T-cell (primary cell): ENCODE data around the gene CXCR4. TPM values are rescaled to one million over a fixed set of nuclear protein-coding genes. Genes with fewer than 3 reads are reported as not detected.
"Not testable (repeated sequence)": the region's sequence is repeated elsewhere in the genome, so short reads cannot be mapped to it uniquely, and the experiment has no call there.

ENCODE experiments used
- ATAC-seq, 4 experiments: fragments of 200-7000 bp in 3 of 4; fragments of 150-1000 bp in 1 of 4; cut with Tn5 transposase; replicated peaks in 1 of 4; 1 replicate in 3 of 4; 2 replicates in 1 of 4; pipeline ENCODE4 v1.10.0; 2021; ENCODE audit warnings: moderate library complexity in 3 of 4, mild to moderate bottlenecking in 2 of 4, moderate number of reproducible peaks in 1 of 4
- CTCF ChIA-PET, 2 donors: fragments of 300-600 bp; sonication (Branson Sonifier 250); formaldehyde crosslinking; loops; one replicate each; lab custom pipeline; 2022; ENCODE audit warnings: antibody characterized with exemption in 2 of 2; lab: Charles Lee
- POLR2A ChIA-PET, 2 donors: fragments of 300-600 bp; sonication (Branson Sonifier 250); formaldehyde crosslinking; loops; one replicate each; lab custom pipeline; 2022; ENCODE audit warnings: antibody characterized with exemption in 2 of 2; lab: Charles Lee
- DNase-seq, 35 experiments: peaks; one replicate each; pipeline versions ENCODE4 v3.0.0 to v3.0.0-alpha.2; 2013 to 2023
- H3K27ac ChIP-seq: one replicate; pipeline ENCODE4 v1.5.1; 2013; ENCODE audit warnings: low read length
- H3K27me3 ChIP-seq, 2 experiments: replicated peaks in 1 of 2; 1 replicate in 1 of 2; 2 replicates in 1 of 2; pipeline versions ENCODE4 v1.6.1 to v1.7.0; 2013; ENCODE audit warnings: low read length in 1 of 2, mixed read lengths in 1 of 2; ENCODE audit not compliant: control insufficient read depth in 2 of 2, insufficient read depth in 2 of 2; ENCODE audit errors: extremely low read depth in 1 of 2
- H3K36me3 ChIP-seq, 2 donors: 1 replicate in 1 of 2; 2 replicates in 1 of 2; pipeline versions ENCODE4 v1.6.1 to v1.7.0; 2013; ENCODE audit warnings: low read length in 1 of 2; ENCODE audit not compliant: control insufficient read depth in 2 of 2, insufficient read depth in 1 of 2; ENCODE audit errors: extremely low read depth in 1 of 2
- H3K4me1 ChIP-seq, 2 experiments: 1 replicate in 1 of 2; 2 replicates in 1 of 2; pipeline versions ENCODE4 v1.6.1 to v1.7.0; 2013; ENCODE audit warnings: low read length in 2 of 2, mixed read lengths in 1 of 2; ENCODE audit not compliant: insufficient read depth in 2 of 2, control insufficient read depth in 1 of 2; ENCODE audit errors: extremely low read depth in 1 of 2
- H3K4me3 ChIP-seq, 2 donors: 1 replicate in 1 of 2; 2 replicates in 1 of 2; pipeline versions ENCODE4 v1.5.1 to v1.7.0; 2013; ENCODE audit warnings: mild to moderate bottlenecking in 2 of 2, low read length in 1 of 2, moderate library complexity in 1 of 2; ENCODE audit not compliant: control insufficient read depth in 1 of 2; ENCODE audit errors: extremely low read depth in 1 of 2
- H3K9me3 ChIP-seq: 2 replicates; pipeline ENCODE4 v1.7.0; 2013
- H3K27ac Mint-ChIP-seq, 2 donors: one replicate each; pipeline ENCODE4 v1.8.0; 2020 to 2021; ENCODE audit warnings: mild to moderate bottlenecking in 2 of 2, mixed read lengths in 2 of 2
- H3K27me3 Mint-ChIP-seq, 2 donors: one replicate each; pipeline ENCODE4 v1.8.0; 2021 to 2022; ENCODE audit warnings: mixed read lengths in 2 of 2
- H3K36me3 Mint-ChIP-seq: one replicate; pipeline ENCODE4 v1.8.0; 2021; ENCODE audit warnings: mixed read lengths
- H3K4me1 Mint-ChIP-seq, 3 donors: one replicate each; pipeline ENCODE4 v1.8.0; 2020 to 2022; ENCODE audit warnings: mixed read lengths in 3 of 3, mild to moderate bottlenecking in 1 of 3
- H3K4me3 Mint-ChIP-seq, 3 donors: one replicate each; pipeline ENCODE4 v1.8.0; 2020 to 2022; ENCODE audit warnings: mild to moderate bottlenecking in 3 of 3, mixed read lengths in 3 of 3, moderate library complexity in 3 of 3
- H3K9me3 Mint-ChIP-seq, 3 donors: one replicate each; pipeline ENCODE4 v1.8.0; 2020 to 2022; ENCODE audit warnings: mixed read lengths in 3 of 3
- WGBS: methylation state at CpG from one replicate; pipeline ENCODE4 v1.1.5; 2013; ENCODE audit warnings: missing lambda C conversion rate; ENCODE audit not compliant: insufficient coverage; 5-methylcytosine and 5-hydroxymethylcytosine counted together
- total RNA-seq, 35 experiments: library from RNA in 6 of 35; stranded (reverse) in 6 of 35; fragments of 120-200 nt in 1 of 35; gene quantifications; one replicate each; pipeline versions ENCODE4 v1.2.1 to v1.2.4 and lab custom pipeline; 2013 to 2026

Gene CXCR4
- total RNA-seq, 5 donors from 2014 or later (not counting 1 experiment from before 2014, with no cell fraction given), result 274 to 1,514 (median 326) TPM

GRCh38 chr2:136071887-136072286 lies 46.1 kb downstream of the CXCR4 start:
- H3K9me3 ChIP-seq, ATAC-seq, H3K36me3 ChIP-seq, H3K4me3 ChIP-seq, H3K4me3 Mint-ChIP-seq, H3K4me1 ChIP-seq, POLR2A ChIA-PET, H3K27ac ChIP-seq, DNase-seq, H3K27me3 Mint-ChIP-seq, H3K27me3 ChIP-seq, H3K27ac Mint-ChIP-seq, H3K36me3 Mint-ChIP-seq: not testable (repeated sequence)
- CTCF ChIA-PET, result interaction anchor here in 1 of 2 donors (1.3 kb wide), 1 partner anchor 312 kb away, joined by 3 read pairs; no protein-coding TSS in a partner anchor
- Mint-ChIP-seq H3K4me1 (peaks cover 19 to 23% (median 22%) of the 10 kb centered on the region in 3 donors), H3K9me3 (peaks cover 9 to 19% (median 11%) of the 10 kb centered on the region in 3 donors)
- 100% methylated on average over 2 of the region's 4 CpGs for WGBS

DNA sequence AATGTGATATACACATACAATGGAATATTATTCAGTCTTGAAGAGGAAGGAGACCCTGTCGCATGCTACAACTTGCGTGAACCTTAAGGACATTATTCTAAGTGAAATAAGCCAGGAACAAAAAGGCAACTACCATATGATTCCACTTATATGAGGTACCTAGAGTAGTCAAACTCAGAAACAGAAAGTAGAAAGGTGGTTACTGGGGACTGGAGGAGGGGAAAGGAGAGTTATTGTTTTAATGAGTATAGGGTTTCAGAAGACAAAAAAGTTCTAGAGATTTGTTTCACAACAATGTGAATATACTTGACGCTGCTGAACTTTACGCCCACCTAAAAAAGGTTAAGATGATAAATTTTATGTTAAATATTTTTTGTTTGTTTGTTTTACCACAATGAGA lies 47.0 kb downstream of the CXCR4 start:
- H3K27ac ChIP-seq, result no peak overlapping the region
- peaks cover 9 to 19% (median 11%) of the 10 kb centered on the region in 3 donors for H3K9me3 Mint-ChIP-seq
- H3K4me3 ChIP-seq, result no peak overlapping the region
- no CpG with 5 or more reads among the region's 4 CpGs for WGBS
- POLR2A ChIA-PET, result no interaction called here
- peaks cover 25 to 29% (median 27%) of the 10 kb centered on the region in 3 donors for H3K4me1 Mint-ChIP-seq
- no peaks in the 10 kb centered on the region for H3K27me3 ChIP-seq
- no peaks in the 10 kb centered on the region for H3K27me3 Mint-ChIP-seq
- H3K4me3 Mint-ChIP-seq, result no peak overlapping the region
- H3K36me3 Mint-ChIP-seq, result peaks cover 4% of the 10 kb centered on the region
- CTCF ChIA-PET, result interaction anchor here in 1 of 2 donors (1.3 kb wide), 1 partner anchor 313 kb away, joined by 3 read pairs; no protein-coding TSS in a partner anchor
- no peak overlapping the region for H3K27ac Mint-ChIP-seq
- H3K9me3 ChIP-seq, result no peaks in the 10 kb centered on the region
- H3K36me3 ChIP-seq, result no peaks in the 10 kb centered on the region
- DNase-seq, result no peak
- peaks cover 0 to 2% of the 10 kb centered on the region in 2 experiments for H3K4me1 ChIP-seq
- no peak for ATAC-seq

- H3K36me3 ChIP-seq, result no peaks in the 10 kb centered on the region
- no peaks in the 10 kb centered on the region for H3K27me3 Mint-ChIP-seq
- H3K4me1 ChIP-seq, result peaks cover 0 to 10% of the 10 kb centered on the region in 2 experiments
- H3K27ac Mint-ChIP-seq, result peak overlapping the region; percentile 69 to 96
- H3K4me1 Mint-ChIP-seq, result peaks cover 34 to 40% (median 38%) of the 10 kb centered on the region in 3 donors
- no peak for ATAC-seq
- no peaks in the 10 kb centered on the region for H3K27me3 ChIP-seq
- DNase-seq, result no peak
- peaks cover 4% of the 10 kb centered on the region for H3K36me3 Mint-ChIP-seq
- no peak overlapping the region for H3K4me3 Mint-ChIP-seq
- WGBS, result no CpG with 5 or more reads among the region's 3 CpGs
- peaks cover 9 to 19% (median 11%) of the 10 kb centered on the region in 3 donors for H3K9me3 Mint-ChIP-seq
- H3K4me3 ChIP-seq, result no peak overlapping the region
- CTCF ChIA-PET, result interaction anchor here in 1 of 2 donors (1.3 kb wide), 1 partner anchor 73 kb away, joined by 3 read pairs; no protein-coding TSS in a partner anchor
- no peak overlapping the region for H3K27ac ChIP-seq
- H3K9me3 ChIP-seq, result no peaks in the 10 kb centered on the region
- POLR2A ChIA-PET, result no interaction called here
Measured at GRCh38 chr2:136069773-136070172, 48.2 kb downstream of the CXCR4 start.

DNA sequence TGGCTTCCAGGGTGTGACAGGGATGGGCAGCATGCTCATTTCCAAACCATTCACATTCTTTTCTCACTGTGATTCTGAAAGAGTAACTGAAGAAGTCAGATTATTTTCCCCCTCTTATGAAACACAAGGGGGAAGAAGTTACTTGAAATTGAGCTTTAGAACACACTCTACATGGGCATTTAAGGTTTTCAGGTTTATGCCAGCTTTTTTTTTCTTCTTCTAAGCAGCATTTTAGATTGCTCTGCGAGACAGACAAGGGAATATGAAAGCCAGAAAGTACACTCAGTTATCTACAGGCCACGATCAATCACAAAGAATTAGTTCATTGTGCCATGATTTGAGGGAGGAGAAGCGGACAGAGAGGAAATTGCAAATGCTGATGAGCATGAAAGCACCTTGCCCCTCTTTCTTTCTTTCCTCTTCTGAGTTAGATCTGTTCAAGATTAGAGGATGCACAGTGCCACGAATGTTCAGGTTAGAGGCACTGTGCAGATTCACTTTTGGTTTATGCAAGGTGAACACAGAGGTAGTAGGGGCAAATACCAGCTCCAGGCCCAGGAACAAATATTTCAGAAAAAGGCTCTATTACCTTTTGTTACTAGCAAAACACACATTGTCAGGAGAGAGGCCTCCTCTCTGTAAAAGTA lies 49.2 kb downstream of the CXCR4 start:
- Histone ChIP-seq H3K4me3 (no peak overlapping the region), H3K4me1 (peaks cover 0 to 14% of the 10 kb centered on the region in 2 experiments), H3K9me3 (no peaks in the 10 kb centered on the region), H3K27me3 (no peaks in the 10 kb centered on the region), H3K36me3 (no peaks in the 10 kb centered on the region), H3K27ac (peak overlapping the region; percentile 3)
- Mint-ChIP-seq H3K9me3 (peaks cover 9 to 19% (median 11%) of the 10 kb centered on the region in 3 donors), H3K4me3 (peak overlapping the region; percentile 10 to 51 (median 18)), H3K4me1 (peaks cover 40 to 49% (median 44%) of the 10 kb centered on the region in 3 donors), H3K27ac (peak overlapping the region; percentile 91 to 96), H3K36me3 (peaks cover 4% of the 10 kb centered on the region), H3K27me3 (no peaks in the 10 kb centered on the region)
- ChIA-PET CTCF (interaction anchor here in 1 of 2 donors (0.9 to 1.3 kb wide), 2 partner anchors 72 to 107 kb away, joined by 3 read pairs; no protein-coding TSS in a partner anchor), POLR2A (interaction anchor here in 1 of 2 donors (0.5 kb wide), 1 partner anchor 71 kb away, joined by 3 read pairs; no protein-coding TSS in a partner anchor)
- ATAC-seq, result peak; percentile 48 to 78 (median 76)
- DNase-seq, result peak in 2 of 35 experiments; percentile 10 to 29
- no CpG with 5 or more reads among the region's 4 CpGs for whole genome bisulfite sequencing

- H3K4me3 ChIP-seq, result no peak overlapping the region
- H3K4me3 Mint-ChIP-seq, result peak overlapping the region in 1 of 3 donors; percentile 51
- DNase-seq (no peak), ATAC-seq (no peak)
- POLR2A ChIA-PET, result interaction anchor here in 1 of 2 donors (0.5 to 0.6 kb wide), 2 partner anchors 64 to 70 kb away, joined by 3 read pairs; no protein-coding TSS in a partner anchor
- H3K9me3 ChIP-seq, result no peaks in the 10 kb centered on the region
- 100% methylated on average over 5 of the region's 11 CpGs for WGBS
- H3K27me3 Mint-ChIP-seq, result no peaks in the 10 kb centered on the region
- no peaks in the 10 kb centered on the region for H3K27me3 ChIP-seq
- H3K9me3 Mint-ChIP-seq, result peaks cover 3 to 13% (median 11%) of the 10 kb centered on the region in 3 donors
- peaks cover 45 to 54% (median 47%) of the 10 kb centered on the region in 3 donors for H3K4me1 Mint-ChIP-seq
- H3K36me3 ChIP-seq, result no peaks in the 10 kb centered on the region
- CTCF ChIA-PET, result interaction anchor here in 1 of 2 donors (0.9 kb wide), 1 partner anchor 107 kb away, joined by 3 read pairs; no protein-coding TSS in a partner anchor
- peaks cover 0 to 14% of the 10 kb centered on the region in 2 experiments for H3K4me1 ChIP-seq
- H3K27ac ChIP-seq, result no peak overlapping the region
- peaks cover under 1% of the 10 kb centered on the region for H3K36me3 Mint-ChIP-seq
- peak overlapping the region; percentile 91 to 96 for H3K27ac Mint-ChIP-seq
Measured at GRCh38 chr2:136067897-136068580, 49.9 kb downstream of the CXCR4 start.

DNA sequence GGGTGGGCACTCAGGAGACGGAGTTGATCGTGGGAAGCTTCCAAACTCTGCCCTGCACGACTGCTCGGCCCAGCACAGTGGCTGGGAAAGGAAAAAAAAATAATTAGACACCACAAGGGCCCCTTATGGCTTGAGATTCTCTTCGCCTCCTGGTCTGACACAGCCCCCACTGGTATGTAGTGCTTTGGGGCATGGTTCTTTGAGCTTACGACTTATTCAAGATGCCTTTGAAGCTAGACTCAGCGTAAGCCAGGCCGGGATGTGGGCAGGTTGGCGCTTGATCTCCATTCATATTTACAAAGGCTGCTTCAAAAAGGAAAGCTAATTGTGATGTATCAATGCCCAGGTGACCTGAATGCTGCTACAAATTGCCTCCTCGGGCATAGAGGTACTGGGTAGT lies 50.5 kb downstream of the CXCR4 start:
- ChIA-PET CTCF (no interaction called here), POLR2A (interaction anchor here in 1 of 2 donors (0.6 kb wide), 1 partner anchor 63 kb away, joined by 3 read pairs; no protein-coding TSS in a partner anchor)
- no peaks in the 10 kb centered on the region for H3K36me3 ChIP-seq
- peaks cover 0 to 14% of the 10 kb centered on the region in 2 experiments for H3K4me1 ChIP-seq
- H3K36me3 Mint-ChIP-seq, result no peaks in the 10 kb centered on the region
- ATAC-seq (no peak), DNase-seq (no peak)
- no peaks in the 10 kb centered on the region for H3K27me3 ChIP-seq
- no peak overlapping the region for H3K4me3 Mint-ChIP-seq
- H3K4me1 Mint-ChIP-seq, result peaks cover 47 to 57% (median 48%) of the 10 kb centered on the region in 3 donors
- H3K4me3 ChIP-seq, result no peak overlapping the region
- no peak overlapping the region for H3K27ac ChIP-seq
- H3K9me3 Mint-ChIP-seq, result peaks cover 0 to 11% (median 8%) of the 10 kb centered on the region in 3 donors
- no peaks in the 10 kb centered on the region for H3K27me3 Mint-ChIP-seq
- no peaks in the 10 kb centered on the region for H3K9me3 ChIP-seq
- no peak overlapping the region for H3K27ac Mint-ChIP-seq
- 100% methylated on average over 3 of the region's 10 CpGs for WGBS
